ENCODE data around the gene ZFC3H1. TPM values are rescaled to one million over a fixed set of nuclear protein-coding genes. Genes with fewer than 3 reads are reported as not detected.

ZFC3H1 gene
- total and polyA plus RNA-seq, 2 of the 4 experiments (the other 2 are of a cell fraction) = 16.8 to 23.3 TPM

GRCh38 chr12:71640316-71640715 is 23.3 kb downstream of the ZFC3H1 start:
- BruUV-seq (replicated peaks) = no TSS peak
- Histone ChIP-seq H3K27ac (ENCODE audit: insufficient read depth, low read length) (no peak overlapping the region), H2BK5ac (ENCODE audit: low read depth, low read length, poor library complexity, severe bottlenecking) (no peak overlapping the region), H3K27me3 (ENCODE audit: control insufficient read depth, insufficient read depth, low read length) (no peaks in the 10 kb centered on the region), H4K8ac (ENCODE audit: low read depth in 2 of 2, low read length in 2 of 2) (no peak overlapping the region), H3K9ac (ENCODE audit: low read depth, low read length) (no peak overlapping the region), H3K18ac (ENCODE audit: low read depth, low read length) (no peak overlapping the region), H2AK9ac (replicated peaks; ENCODE audit: low read depth, low read length, poor library complexity) (no peak overlapping the region), H2AK5ac (ENCODE audit: low read depth, low read length) (no peak overlapping the region), H3K14ac (replicated peaks; ENCODE audit: low read depth, low read length) (no peak overlapping the region), H2BK120ac (ENCODE audit: low read depth, low read length) (no peak overlapping the region), H4K5ac (ENCODE audit: low read depth, low read length) (no peak overlapping the region), H3K79me1 (ENCODE audit: low read depth in 1 of 2, low read length in 2 of 2) (peaks cover 28 to 29% of the 10 kb centered on the region in 2 experiments), H2AFZ (replicated peaks; ENCODE audit: low read length, poor library complexity) (no peak overlapping the region), H2BK20ac (ENCODE audit: low read depth, low read length) (no peak overlapping the region), H3K9me1 (ENCODE audit: insufficient read depth, low read length) (peaks cover 8% of the 10 kb centered on the region; the same call in 1 of the 2 replicates), H2BK15ac (ENCODE audit: low read depth, low read length) (no peak overlapping the region), H3K9me3 (ENCODE audit: control insufficient read depth, insufficient read depth, low read length) (no peaks in the 10 kb centered on the region), H4K91ac (ENCODE audit: insufficient read depth, low read depth, low read length) (no peak overlapping the region), H3K36me3 (ENCODE audit: control insufficient read depth, insufficient read depth, low read length) (peaks cover 44% of the 10 kb centered on the region), H3K4ac (ENCODE audit: low read depth, low read length) (no peak overlapping the region), H4K20me1 (ENCODE audit: insufficient read depth, low read length) (peaks cover 24% of the 10 kb centered on the region; the same call in 1 of the 2 replicates), H3K4me2 (ENCODE audit: low read depth, low read length) (no peak overlapping the region), H3K56ac (ENCODE audit: extremely low read depth, insufficient read depth, low read length) (no peak overlapping the region), H3K23ac (ENCODE audit: low read depth, low read length) (no peak overlapping the region), H3K4me3 (ENCODE audit: insufficient read depth, low read depth, low read length) (no peak overlapping the region), H3K4me1 (ENCODE audit: control insufficient read depth, insufficient read depth, low read length) (no peaks in the 10 kb centered on the region)
- TF ChIP-seq BHLHE40 (IDR thresholded peaks at IDR 0.05; ENCODE audit: low read depth, low read length) = no peak
- TF ChIP-seq USF2 (IDR thresholded peaks at IDR 0.05; ENCODE audit: low read depth, low read length) = no peak
- no peak for TF ChIP-seq POLR2A (IDR thresholded peaks at IDR 0.05; ENCODE audit: low read depth, low read length)
- TF ChIP-seq RCOR1 (IDR thresholded peaks at IDR 0.05; ENCODE audit: insufficient replicate concordance, low read length) = no peak
- no peak for TF ChIP-seq CHD1 (IDR thresholded peaks at IDR 0.05; ENCODE audit: low read depth, low read length)
- TF ChIP-seq NFE2L2 (IDR thresholded peaks at IDR 0.05; ENCODE audit: low read depth, low read length) = no peak
- no peak for TF ChIP-seq SMC3 (IDR thresholded peaks at IDR 0.05; ENCODE audit: low read depth, low read length)
- TF ChIP-seq MXI1 (IDR thresholded peaks at IDR 0.05; ENCODE audit: borderline replicate concordance, low read depth, low read length) = no peak
- no peak for TF ChIP-seq MAZ (IDR thresholded peaks at IDR 0.05; ENCODE audit: borderline replicate concordance, low read depth, low read length)
- TF ChIP-seq FOS (IDR thresholded peaks at IDR 0.05; ENCODE audit: low read depth, low read length) = no peak
- intact Hi-C loops (cut with micrococcal nuclease) = no loop called here
- no peak for DNase-seq
- ATAC-seq (ENCODE audit: low read depth) = no peak
- no CpG with 5 or more reads among the region's 2 CpGs for WGBS, 2 experiments (ENCODE audit: extremely low coverage in 2 of 2, insufficient read length in 1 of 2)
- CTCF ChIA-PET = no interaction called here
- POLR2A ChIA-PET (ENCODE audit: unreplicated experiment) = no interaction called here
- dilution Hi-C loops (cut with HindIII; ENCODE audit: low sequenced_read_pairs, unreplicated experiment) = no loop called here
- in situ Hi-C loops (cut with MboI; ENCODE audit: low sequenced_read_pairs) = no loop called here

Data from IMR-90 (cell line).